Measurements from ENCODE around the gene UBFD1.
"Not testable (repeated sequence)": the region's sequence is repeated elsewhere in the genome, so short reads cannot be mapped to it uniquely, and the experiment has no call there.

Gene UBFD1

GRCh38 chr16:23609929-23610328 is 52.4 kb downstream of the UBFD1 start:
- no peak for DNase-seq (ENCODE audit: low read depth in 2 of 2)

- DNase-seq (ENCODE audit: low read depth in 2 of 2): not testable (repeated sequence)
These were observed 53.4 kb downstream of the UBFD1 start for GRCh38 chr16:23610905-23611304.

GRCh38 chr16:23611936-23612335 is 54.4 kb downstream of the UBFD1 start:
- DNase-seq (ENCODE audit: low read depth in 2 of 2): no peak

- DNase-seq (ENCODE audit: low read depth in 2 of 2): no peak
These were observed 58.3 kb downstream of the UBFD1 start for GRCh38 chr16:23615805-23616204.

Data from stimulated activated CD4-positive, alpha-beta T cell treated with anti-CD3 and anti-CD28 coated beads, Interleukin-12 subunit alpha, Interleukin-12 subunit beta, amount 100 ng/mL, for 24 hours (primary cell).